NCI-H1048 (cell line): ENCODE results near the gene ACTR5.
"Not testable (repeated sequence)": the region's sequence is repeated elsewhere in the genome, so short reads cannot be mapped to it uniquely, and the experiment has no call there.

Experiments
- DNase-seq: peaks from one replicate; lab custom pipeline; 2025; lab: John Stamatoyannopoulos, UW

Gene ACTR5

GRCh38 chr20:38766071-38766470 lies 17.8 kb downstream of the ACTR5 start:
- DNase-seq: no peak

- no peak for DNase-seq
Measured at GRCh38 chr20:38769376-38770295, 21.4 kb downstream of the ACTR5 start.

GRCh38 chr20:38770546-38770945 lies 22.3 kb downstream of the ACTR5 start:
- no peak for DNase-seq

- no peak for DNase-seq
Measured at GRCh38 chr20:38770970-38771369, 22.7 kb downstream of the ACTR5 start.

DNA sequence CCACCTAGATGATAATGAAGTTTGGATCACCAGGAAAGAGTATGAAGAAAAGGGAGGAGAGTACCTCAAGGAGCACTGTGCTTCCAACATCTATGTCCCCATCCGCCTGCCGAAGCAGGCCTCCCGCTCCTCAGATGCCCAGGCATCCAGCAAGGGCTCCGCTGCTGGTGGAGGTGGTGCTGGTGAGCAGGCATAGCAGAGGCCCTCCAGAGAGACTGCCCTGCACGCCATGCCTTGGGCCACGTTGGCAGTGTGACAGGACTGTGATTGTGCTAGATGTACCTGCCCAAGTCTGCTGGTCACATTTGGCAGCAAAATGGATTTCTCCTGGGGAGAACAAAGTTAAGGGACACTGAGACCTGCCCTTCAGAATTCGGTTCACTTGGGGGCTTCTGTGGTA lies 23.4 kb downstream of the ACTR5 start:
- no peak for DNase-seq

DNA sequence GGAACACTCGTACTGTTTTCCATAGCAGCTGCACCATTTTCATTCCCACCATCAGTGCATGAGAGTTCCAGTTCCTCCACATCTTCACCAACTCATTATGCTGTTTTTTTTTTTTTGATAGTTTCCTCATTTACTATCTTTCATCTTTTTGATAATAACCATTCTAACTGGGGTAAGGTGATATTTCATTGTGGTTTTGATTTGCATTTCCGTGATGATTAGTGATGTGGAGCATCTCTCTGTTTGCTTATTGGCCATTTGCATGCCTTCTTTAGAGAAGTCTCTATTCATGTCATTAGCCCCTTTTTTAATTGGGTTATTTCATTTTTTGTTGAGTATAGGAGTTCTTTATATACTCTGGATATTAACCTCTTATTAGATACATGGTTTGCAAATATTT lies 25.9 kb downstream of the ACTR5 start:
- no peak for DNase-seq

GRCh38 chr20:38776363-38776762 lies 28.1 kb downstream of the ACTR5 start:
- DNase-seq: no peak

DNA sequence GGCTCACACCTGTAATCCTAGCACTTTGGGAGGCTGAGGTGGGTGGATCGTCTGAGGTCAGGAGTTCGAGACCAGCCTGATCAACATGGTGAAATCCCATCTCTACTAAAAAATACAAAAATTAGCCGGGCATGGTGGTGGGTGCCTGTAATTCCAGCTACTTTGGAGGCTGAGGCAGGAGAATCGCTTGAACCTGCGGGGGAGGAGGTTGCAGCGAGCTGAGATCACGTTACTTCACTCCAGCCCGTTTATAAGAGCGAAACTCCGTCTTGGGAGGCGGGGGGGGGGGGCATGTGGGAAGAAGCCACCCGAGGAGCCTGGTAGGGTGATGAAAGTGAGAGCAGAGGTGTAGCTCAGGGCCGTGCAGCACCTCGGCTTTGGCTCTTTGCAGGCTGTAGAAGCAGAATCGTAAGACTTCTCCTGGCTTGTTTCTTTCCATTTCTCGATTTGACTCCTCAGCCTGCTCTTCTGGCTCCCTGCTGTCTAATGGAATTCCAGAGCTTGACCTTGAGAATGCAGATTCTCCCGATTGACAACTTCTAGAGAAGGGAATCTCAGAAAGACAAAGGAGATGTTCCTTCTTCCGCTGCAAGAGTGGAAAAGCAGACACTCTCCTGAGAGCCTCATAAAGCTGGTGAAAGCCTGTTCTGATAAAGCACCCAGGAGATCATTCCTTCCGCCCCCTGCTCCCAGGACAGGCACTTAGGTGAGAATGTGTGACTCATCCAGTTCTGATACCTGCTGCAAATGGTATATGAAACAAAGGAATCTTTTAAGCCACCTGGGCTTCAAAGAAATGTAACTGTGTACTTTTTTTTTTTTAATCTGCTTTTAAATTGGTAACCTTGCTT lies 31.2 kb downstream of the ACTR5 start:
- no peak for DNase-seq

DNA sequence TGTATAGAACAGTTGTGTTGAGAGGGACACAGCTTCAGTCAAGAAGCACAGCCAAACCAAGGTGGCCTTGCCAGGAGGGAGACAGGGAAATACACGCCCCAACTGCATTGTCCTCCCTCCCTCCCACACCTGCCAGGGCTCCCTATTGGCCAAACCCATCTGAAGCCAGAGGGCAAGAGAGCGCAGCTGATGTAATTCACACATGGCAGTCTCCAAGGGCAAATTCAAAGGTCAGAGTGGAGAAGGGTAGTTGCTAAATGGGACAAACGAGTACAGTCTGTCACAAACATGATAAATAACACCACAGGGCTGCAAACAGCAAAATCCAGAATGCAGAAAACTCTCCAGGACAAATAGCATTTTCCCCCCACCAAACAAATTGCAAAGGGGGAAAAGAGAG lies 34.0 kb downstream of the ACTR5 start:
- no peak for DNase-seq

GRCh38 chr20:38787870-38788269 lies 39.6 kb downstream of the ACTR5 start:
- DNase-seq: no peak

DNA sequence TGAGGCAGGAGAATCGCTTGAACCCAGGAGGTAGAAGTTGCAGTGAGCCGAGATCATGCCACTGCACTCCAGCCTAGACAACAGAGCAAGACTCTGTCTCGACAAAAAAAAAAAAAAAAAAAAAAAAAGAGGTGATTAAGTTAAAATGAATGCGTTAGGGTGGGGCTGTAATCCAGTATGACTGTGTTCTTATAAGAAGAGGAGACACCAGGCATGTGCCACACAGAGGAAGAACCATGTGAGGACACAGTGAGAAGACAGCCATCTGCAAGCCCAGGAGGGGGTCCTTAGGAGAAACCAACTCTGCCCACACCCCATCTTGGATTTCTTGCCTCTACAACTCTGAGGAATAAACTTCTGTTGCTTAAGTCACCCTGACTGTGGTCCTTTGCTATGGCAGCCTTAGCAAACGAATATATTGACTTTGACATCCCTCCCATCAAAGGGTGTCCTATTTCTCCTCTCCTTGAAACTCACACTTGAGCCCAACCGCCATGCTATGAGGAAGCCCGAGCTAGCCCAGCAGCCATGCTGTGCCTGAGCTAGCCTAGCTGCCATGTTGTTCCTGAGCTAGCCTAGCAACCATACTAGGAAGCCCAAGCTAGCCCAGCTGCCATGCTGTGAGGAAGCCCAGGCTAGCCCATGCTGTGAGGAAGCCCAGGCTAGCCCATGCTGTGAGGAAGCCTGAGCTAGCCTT lies 41.4 kb downstream of the ACTR5 start:
- DNase-seq: no peak

- peak; percentile 8 for DNase-seq
Measured at GRCh38 chr20:38790200-38791053, 42.2 kb downstream of the ACTR5 start.

DNA sequence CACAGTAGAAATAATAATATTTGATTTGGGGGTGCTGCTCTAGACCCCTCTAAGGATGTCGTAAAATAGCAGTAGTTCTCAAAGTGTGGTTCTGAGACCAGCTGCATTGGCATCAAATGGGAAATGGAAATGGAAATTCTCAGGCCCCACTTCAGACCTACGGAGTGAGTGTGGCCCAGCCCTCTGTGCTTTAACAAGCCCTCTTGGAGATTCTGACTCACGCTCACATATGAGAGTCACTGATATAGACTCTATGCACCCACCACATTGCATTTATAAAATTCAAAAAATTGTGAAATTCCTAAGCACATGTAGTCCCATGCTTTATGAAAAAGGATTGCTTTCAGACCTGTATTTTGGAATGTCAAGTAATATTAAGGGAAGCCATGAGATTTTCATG lies 43.0 kb downstream of the ACTR5 start:
- DNase-seq: no peak

DNA sequence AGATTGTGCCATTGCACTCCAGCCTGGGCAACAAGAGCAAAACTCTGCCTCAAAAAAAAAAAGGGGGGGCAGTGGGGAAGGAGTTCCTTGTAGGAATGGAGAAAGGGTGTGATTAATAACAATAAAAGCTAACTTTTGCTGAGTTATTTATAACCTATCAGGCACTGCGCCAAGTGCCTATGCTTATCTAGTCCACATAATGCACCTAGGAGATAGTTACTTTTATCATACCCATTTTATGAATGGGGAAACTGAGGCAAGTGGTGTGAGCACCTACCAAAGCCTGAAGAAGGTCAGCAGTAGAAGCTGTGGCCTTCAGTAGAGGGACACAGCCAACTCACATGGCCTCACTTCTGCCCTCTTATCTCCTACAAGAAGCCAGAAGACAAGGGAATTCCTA lies 43.7 kb downstream of the ACTR5 start:
- DNase-seq: no peak

- not testable (repeated sequence) for DNase-seq
Measured at GRCh38 chr20:38794057-38794456, 45.8 kb downstream of the ACTR5 start.

- no peak for DNase-seq
Measured at GRCh38 chr20:38798266-38798665, 50.0 kb downstream of the ACTR5 start.

GRCh38 chr20:38799203-38799602 lies 50.9 kb downstream of the ACTR5 start:
- no peak for DNase-seq

DNA sequence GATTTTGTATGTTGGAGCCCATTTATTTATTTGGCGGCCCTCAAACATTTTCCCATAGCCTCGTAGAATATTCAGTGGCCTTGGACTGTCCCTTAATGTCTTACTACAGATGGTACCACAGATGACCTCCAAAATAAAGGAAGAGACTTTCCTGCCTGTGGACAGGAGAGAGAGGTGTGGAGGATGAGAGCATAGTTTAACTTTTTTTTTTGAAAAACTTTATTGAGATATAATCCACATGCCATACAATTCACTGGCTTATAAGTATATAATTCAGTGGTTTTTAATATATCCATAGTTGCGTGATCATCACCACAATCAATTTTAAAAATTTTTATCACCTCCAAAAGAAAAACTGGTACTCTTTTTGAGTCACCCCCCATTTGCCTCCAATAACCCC lies 52.6 kb downstream of the ACTR5 start:
- no peak for DNase-seq

DNA sequence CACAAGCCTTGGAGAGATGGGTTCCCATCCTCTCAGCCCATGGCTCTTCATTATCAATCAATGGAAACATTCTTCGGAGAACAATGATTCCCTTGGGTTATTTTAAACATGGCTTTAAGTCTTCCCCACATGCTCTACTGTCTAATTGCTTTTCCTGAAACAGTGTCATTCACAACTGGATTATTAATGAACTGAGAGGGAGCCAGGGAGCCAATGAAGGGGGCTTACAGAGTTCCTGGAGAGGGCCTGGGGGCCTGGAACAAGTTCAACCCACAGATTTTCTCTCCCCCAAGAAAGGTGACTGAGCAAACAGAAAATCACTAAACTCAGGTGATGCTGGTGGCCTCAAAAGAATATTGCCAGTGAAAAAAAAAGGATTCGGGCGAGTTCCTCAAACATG lies 56.0 kb downstream of the ACTR5 start:
- DNase-seq: no peak

- no peak for DNase-seq
Measured at GRCh38 chr20:38804682-38805501, 56.6 kb downstream of the ACTR5 start.
